Fibroblast of mammary gland (primary cell): ENCODE data around the gene CSRP1.
A peak's percentile ranks its signal among the peaks of the same experiment; 100 is the strongest.
"Not testable (repeated sequence)": the region's sequence is repeated elsewhere in the genome, so short reads cannot be mapped to it uniquely, and the experiment has no call there.

Experiments
- DNase-seq: peaks from one replicate; pipeline ENCODE4 v3.0.0-alpha.2; 2010; ENCODE audit warnings: low read depth
- H3K4me3 ChIP-seq: 2 replicates; pipeline ENCODE4 v1.5.1; 2011; ENCODE audit warnings: low read depth, mild to moderate bottlenecking, low read length, moderate library complexity; ENCODE audit not compliant: control insufficient read depth
- TF ChIP-seq, protein P1 (sequence below): conservative IDR thresholded peaks from 2 replicates; pipeline ENCODE4 v1.5.1; 2011; ENCODE audit warnings: low read depth, low read length, inconsistent platforms; ENCODE audit not compliant: control insufficient read depth, insufficient read depth

The CSRP1 gene

GRCh38 chr1:201551877-201552731 lies 45.2 kb upstream of the CSRP1 start:
- DNase-seq: peak; percentile 89
- TF ChIP-seq, protein P1, sequence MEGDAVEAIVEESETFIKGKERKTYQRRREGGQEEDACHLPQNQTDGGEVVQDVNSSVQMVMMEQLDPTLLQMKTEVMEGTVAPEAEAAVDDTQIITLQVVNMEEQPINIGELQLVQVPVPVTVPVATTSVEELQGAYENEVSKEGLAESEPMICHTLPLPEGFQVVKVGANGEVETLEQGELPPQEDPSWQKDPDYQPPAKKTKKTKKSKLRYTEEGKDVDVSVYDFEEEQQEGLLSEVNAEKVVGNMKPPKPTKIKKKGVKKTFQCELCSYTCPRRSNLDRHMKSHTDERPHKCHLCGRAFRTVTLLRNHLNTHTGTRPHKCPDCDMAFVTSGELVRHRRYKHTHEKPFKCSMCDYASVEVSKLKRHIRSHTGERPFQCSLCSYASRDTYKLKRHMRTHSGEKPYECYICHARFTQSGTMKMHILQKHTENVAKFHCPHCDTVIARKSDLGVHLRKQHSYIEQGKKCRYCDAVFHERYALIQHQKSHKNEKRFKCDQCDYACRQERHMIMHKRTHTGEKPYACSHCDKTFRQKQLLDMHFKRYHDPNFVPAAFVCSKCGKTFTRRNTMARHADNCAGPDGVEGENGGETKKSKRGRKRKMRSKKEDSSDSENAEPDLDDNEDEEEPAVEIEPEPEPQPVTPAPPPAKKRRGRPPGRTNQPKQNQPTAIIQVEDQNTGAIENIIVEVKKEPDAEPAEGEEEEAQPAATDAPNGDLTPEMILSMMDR: no peak
- no peak overlapping the region for H3K4me3 ChIP-seq

DNA sequence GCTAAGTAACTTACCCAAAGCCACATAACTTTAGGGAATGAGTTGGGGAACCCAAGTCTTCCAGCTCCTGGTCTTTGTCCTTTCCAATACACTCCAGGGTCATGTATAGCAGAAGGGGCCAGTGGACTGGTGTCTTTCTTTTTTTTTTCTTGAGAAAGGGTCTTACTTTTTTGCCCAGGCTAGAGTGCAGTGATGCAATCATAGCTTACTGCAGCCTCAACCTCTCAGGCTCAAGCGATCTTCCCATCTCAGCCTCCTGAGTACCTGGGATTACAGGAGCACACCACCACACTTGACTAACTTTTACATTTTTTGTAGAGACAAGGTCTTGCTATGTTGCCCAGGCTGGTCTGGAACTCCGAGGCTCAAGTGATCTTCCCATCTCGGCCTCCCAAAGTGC lies 44.2 kb upstream of the CSRP1 start:
- DNase-seq: no peak
- TF ChIP-seq, protein P1: no peak
- no peak overlapping the region for H3K4me3 ChIP-seq

DNA sequence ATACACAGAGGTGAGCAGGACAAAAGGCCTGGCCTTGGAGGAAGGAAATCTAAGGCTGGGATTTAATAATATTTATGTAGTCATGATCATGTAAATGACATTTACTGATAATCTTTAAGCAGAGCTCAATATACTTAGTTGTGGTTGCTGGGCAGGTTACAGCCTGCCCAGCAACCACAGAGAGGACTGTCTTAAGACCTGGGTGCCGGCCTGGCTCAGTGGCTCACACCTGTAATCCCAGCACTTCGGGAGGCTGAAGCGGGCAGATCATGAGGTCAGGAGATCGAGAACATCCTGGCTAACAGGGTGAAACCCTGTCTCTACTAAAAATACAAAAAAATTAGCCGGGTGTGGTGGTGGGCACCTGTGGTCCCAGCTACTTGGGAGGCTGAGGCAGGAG lies 42.6 kb upstream of the CSRP1 start:
- not testable (repeated sequence) for H3K4me3 ChIP-seq, DNase-seq

GRCh38 chr1:201545851-201546492 lies 39.0 kb upstream of the CSRP1 start:
- TF ChIP-seq, protein P1: no peak
- H3K4me3 ChIP-seq: no peak overlapping the region
- no peak for DNase-seq

DNA sequence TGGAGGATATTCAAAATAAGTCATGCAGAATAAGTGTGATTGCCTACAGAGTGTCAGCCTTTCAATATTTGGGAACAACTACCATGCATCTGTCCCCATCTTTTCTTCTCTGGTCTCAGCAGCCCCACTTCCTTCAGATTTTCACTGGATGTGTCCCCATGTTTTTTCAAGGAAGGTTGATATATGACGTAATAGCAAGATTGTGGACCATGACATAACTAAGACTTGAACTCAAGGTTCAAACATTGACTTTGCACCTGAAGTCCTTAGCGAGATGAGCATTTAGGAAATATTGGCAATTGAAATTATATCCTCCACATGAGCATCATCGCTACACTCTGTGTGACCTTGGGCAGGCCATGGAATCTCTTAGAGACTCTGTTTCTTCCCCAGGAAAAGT lies 37.8 kb upstream of the CSRP1 start:
- TF ChIP-seq, protein P1: no peak
- no peak for DNase-seq
- no peak overlapping the region for H3K4me3 ChIP-seq

DNA sequence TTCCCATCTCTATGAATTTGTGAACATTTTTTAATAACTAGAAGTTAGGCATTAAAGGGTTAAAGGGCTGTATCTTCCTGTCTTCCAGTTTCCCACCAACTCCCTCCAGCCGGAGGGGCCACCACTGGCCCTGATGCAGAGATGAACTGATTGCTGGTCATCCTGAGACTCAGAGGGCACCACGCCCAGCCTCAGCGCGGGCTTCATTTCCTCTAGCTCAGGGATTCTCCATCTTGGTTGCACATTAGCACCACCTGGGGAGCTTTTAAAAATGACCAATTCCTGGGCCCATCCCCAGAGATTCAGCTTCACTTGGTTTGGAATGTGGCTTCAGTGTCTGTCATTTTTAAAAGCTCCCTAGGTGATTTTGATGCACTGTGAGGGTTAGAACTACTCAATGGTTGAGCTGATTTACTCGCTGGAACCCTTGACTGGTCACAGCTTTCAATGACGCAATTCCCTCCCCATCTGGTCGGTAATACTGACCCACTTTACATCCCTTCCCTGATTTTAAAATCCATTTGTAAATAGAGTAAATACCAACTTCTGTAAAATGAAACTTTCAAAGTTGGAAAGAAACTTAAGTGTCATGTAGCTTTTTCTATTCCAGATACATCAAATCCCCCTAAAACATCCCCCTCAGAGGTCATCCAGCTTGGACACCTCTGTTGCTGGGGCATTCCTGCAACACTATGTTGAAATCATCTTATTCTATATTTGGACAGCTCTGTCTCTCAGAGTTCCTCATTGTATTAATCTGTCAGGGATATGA lies 37.1 kb upstream of the CSRP1 start:
- TF ChIP-seq, protein P1: no peak

More for the DNA sequence above, 37.1 kb upstream of the CSRP1 start:
- no peak overlapping the region for H3K4me3 ChIP-seq
- DNase-seq: no peak
